SW 1271 (cell line): ENCODE data around the gene TCF12.

Experiments used
- DNase-seq, 2 experiments: peaks; one replicate each; lab custom pipeline; 2025; lab: John Stamatoyannopoulos, UW

Gene TCF12

DNA sequence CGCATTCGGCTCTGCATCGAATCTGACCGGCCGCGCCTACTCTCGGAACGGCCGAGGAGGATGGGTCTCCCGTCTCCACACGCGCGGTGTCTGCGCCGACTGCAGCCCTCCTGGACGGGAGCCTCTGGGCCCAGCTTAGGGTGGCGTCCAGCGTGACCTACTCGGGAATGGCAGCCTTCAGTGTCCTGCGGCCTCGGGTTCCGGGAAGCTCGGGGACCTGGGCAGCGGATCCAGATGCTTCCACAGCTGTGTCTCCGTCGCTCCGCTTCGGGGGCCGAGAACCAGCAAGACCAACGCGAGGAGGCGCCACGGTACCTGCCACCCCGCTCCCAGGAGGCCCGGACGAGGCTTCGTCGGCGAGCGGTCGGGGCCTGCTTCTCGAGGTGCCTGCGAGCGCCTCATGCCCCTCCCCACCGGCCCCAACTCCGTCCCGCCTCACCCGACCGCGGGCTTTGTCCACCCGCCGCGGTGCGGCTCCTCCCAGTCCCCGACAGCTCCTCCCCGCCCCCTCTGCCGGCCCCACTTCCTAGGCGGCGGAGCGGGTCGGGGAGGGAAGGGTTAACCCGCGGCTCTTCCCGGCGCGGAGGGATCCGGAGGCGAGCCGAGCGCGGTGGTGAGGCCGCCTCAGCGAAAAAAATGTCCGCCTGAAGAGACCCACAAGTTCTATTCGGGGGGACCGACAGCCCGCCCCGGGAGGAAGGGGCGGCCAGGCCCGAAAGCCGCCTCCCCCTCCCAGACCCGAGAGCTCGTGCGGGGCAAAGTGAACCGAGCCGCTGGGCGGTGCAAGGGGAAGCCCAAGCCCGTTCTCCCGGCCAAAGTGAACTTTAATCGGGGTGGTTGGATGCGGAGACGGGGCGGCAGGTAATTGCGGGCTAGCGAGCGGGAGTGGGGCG lies at the start of gene TCF12:
TSS of gene TCF12 (plus strand) at position 599 of the 893 bp plus-strand sequence. CDS start 1,270 bp downstream, outside the sequence.
- peak; percentile 86 to 95 for DNase-seq

DNA sequence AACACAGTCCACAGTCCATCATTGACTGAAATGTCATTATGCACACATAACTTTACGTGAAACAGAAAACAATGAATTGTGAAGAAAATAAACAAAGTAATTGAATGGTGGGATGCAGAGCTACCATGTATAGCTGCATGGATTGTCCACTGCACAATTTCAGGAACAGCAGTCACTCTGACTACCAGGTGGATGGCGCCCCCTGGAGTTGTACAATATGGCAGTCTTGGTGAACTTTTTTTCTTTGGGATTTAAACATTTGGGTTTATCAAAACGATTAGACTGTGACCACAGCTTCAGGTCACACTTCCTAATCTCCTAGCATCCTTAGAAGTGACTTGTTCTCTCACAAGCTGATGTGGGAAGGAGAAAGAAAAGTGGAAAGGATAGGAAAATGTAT lies 48.9 kb upstream of the TCF12 start:
- DNase-seq, result peak in 1 of 2 experiments; percentile 23

DNA sequence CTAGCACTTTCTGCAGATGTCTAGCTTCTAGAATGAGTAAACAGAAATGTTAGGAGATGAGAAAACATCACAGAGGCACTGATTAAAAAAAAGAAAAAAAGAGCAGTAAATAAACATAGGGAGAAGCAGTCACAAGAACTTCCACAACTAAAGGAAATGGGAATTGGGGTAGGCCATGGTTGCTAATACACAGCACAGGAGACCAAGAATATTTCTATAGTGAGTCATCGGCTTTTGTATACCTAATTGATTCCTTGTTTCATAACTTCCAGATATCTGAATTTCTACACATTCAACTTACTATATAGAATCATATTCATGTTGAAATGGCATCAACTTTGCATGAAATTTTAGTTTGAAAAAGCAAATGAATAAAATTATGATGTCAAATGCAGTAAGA lies 47.3 kb upstream of the TCF12 start:
- DNase-seq, result peak; percentile 16 to 77

DNA sequence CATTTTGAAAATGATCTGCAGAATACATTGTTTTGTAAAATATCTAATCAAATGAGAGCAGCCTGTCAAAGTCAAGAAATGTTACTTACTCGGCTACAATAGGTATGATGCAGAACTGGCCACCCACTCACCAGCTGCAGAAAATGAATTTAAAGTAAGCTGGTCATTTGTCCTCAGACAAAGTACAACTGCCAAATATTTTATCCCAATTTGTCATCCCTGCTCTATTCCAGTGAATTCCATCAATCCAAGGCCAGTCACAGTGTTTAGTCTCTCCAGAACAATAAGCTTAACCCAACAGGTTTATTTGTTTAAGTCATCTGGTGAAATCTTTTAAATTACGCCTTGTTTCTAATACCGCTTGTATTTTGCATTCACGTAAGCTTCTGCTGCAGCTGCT lies 46.6 kb upstream of the TCF12 start:
- no peak for DNase-seq

DNA sequence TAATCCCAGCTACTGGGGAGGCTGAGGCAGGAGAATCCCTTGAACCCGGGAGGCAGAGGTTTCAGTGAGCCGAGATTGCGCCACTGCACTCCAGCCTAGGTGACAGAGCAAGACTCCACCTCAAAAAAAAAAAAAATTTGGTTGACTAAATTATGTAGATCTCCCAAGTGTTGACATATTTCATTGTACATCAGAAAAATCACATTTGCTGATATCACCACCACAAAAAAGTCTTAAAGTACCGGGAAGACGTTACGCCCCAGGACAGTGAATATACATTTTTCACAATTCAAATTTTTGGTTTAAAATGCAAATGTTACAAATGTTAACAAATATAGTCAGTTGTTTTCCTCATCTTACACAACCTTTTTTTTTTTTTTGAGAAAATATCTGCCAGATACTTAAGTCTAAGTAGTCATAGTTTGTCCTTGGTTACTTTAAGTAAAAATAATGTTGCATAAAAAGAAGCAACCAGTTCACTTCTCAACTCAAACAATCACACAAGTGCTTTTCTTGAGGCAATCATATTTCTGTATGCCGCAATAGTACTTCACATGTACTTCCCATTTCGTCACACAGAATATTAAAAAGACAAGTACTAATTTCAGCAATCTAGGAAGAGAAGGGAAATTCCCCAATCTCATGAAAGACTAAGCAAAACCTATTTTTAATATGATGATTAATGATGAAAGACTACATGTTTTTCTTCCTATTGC lies 41.0 kb upstream of the TCF12 start:
- no peak for DNase-seq

DNA sequence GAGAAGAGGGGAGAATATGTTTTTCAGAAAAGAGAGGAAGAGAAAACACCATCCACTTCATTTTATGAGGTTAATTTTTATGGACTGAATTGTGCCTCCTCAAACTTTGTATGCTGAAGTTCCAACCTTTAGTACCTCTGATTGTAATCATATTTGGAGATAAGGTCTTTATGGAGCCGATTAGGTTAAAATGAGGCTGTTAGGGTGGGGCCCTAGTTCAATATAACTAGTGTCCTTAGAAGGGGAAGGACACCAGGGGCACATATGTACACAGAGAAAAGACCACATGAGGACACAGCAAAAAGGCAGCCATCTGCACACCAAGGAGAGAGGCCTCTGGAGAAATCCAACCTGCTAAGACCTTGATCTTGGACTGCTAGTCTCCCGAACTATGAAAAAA lies 38.9 kb upstream of the TCF12 start:
- no peak for DNase-seq

DNA sequence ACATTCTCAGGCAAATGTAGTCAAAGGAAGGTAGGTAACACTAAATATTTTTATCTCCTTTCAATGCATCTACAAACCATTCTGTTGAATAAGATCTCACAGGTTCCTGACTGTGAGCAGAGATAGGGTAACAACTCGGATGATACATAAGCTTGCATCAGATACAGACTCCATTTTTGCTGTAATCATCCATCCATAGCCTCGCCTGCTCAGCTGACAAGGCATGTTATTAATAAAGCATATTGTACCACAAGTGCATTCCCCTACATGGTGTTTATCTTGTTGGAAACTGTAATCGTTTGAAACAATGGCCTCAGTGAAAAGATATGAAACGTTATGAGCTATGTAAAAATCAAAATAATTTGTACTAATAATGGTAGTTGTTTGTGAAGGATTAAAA lies 35.4 kb upstream of the TCF12 start:
- no peak for DNase-seq

DNA sequence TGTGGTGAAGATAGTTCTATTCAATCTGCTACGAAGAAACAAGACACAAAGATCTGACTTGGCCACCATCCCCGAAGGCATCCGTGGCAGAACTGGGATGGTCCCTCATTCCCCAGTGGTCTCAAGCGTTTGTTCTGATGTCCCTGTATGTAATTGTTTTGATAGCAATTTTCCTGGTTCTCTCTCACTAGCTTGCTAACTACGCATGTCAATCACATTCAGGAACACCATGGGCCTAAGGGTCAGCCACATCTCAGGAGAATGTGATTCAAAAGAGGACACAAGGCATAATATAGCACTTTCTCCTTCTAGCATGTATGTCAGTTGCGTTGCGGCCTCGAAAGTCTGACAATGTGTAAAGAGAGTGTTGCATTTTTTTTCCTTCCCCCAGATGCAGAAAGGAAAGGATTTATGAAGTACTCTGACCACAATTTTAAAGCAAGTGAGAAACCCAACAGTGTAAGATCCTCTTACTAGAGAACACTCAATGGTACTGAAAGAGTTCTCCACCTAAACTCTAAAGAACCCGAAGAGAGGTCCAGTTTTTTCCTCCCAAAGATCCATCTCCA lies 32.0 kb upstream of the TCF12 start:
- DNase-seq, result no peak

DNA sequence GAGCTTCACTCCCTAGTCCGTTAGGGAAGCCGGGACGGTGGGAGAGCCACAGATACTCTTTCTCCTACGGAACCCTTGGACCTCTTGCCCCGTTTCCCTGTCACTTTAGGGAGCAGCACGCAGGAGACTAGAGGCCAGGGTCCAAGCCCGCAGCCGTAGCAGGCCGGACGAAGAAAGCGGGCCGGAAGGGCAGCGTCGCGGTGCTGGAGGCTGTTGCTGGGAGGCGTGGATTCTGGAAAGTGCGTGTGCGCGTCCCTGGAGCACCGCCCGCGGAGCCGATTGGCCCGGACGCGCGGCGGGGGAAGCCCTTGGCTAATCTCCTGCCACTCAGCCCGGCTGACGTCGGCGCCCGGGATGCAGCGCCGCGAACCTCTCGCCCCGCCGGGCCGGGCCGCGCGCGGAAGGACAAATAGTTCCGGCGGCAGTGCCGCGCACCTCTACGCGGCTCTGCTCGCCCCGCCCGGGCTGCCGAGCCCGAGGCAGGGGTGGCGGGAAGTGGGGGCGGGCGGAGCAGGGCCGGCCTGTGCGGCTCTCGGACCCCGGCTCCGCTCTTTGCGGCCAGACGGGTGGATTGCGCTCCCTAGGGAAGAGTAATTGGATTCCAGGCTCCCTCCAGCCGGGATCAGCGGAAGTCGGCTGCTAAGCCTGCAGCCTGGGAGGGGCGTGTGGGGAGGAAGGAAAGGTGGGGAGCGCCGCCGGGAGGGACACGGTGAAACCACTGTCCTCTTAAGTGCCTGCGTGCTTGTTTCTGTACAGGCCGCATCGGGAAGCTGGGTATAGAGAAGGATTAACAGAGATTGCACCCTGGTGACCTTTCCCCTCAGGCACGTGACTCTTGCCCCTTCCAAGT lies 31.3 kb upstream of the TCF12 start:
- DNase-seq, result peak; percentile 90 to 95

DNA sequence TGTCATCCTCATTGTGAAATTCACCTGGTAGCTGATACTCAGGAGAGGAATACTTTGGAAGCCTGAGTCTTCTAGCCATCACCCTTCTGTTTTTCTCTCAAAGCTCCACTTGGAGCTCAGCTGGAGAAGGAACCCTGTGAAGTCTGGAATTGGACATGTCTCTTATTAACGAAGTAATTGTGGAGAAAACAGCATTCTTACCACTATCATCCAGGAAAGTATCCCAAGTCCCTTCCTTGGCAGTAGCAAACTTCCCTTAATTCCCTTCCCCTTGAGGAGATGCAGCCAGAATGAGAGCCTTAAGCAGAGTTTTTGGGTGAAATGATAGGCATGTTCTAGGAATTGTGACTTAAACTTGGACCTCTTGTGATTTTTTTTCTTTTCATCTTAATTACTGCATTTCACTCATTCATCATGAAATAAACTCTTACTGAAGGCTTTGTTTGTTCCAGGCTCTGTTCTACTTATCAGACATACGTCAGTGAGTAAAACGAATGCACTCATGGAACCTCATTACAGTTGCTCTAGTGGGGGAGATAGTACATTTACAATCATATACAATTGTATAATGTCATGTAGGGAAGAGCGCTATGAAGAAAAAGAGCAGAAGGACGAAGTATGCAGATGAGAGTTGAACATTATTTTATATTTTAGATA lies 30.5 kb upstream of the TCF12 start:
- DNase-seq, result no peak

DNA sequence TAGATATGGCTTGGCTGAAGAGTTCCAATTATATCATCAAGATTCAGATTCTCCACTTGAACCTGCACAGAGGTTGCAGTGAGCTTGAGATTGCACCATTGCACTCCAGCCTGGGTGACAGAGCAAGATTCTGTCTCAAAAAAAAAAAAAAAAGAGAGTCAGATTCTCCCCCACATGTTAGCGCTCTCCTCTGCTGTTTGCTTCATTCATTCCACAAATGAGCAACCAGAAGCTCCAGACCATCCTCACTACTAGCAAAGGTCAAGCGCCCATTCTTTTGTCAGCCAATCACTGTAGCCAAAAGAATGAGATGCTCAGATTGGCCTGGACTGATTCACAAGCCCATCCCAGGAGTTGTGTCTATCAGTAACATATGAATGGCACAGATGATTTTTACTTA lies 28.4 kb upstream of the TCF12 start:
- DNase-seq, result no peak

DNA sequence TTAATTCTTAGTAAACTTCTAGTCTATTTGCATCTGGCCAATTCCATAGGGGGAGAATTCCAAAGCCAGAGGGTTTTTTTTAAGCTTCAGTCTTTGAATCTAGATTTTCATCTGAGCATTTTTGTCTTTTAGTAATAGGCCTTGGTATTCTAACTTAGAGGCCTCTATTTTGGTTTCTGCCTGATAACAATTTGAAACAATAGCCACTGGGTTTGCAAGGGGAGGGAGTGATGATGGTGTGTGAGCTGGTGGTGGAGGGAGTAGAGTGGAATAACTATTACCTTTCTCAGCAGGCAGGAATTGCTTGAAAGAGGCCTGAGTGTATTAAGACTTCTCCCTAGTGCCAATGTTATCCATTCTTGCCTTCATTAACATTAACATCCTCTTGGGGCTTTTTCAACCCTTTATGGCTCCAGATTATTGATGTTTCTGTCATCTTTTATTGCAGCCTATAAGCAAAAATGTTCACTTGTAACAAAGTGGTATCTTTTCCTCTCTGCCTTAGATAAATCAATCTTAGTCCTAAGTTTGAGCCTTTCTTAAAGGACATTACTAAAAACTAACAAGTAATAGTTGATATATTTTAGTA lies 26.5 kb upstream of the TCF12 start:
- DNase-seq, result no peak

DNA sequence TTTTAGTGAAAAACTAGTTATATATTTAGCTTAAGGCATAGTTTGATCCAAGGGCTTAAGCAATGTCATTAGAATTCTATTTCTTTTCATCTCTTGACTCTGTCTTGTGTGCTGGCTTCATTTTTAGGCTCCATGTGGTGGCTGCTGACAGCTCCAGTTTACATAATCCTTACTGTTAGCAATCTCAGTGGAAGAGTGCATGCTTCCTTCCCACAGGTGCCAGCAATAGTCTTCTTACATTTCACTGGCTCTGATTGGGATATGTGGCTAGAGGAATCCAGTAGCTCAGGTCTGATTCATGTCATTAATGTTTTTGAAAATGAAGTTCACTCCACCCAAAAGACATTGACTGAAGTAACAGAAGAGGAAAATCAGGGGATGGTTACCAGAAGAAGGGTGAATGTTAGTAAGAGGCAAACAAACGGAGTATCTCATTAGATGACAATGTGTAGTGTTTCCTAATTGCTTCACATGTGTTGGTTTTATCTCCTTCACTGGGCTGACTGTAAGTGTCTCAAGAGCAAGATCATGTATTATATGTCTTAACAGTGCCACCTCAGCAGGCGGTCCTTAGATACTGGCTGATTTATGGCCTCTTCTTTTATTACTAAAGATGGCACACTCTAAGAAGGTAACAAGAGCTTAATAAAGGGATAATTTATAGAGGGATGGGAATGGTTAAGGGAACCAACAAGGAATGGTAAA lies 25.6 kb upstream of the TCF12 start:
- no peak for DNase-seq

DNA sequence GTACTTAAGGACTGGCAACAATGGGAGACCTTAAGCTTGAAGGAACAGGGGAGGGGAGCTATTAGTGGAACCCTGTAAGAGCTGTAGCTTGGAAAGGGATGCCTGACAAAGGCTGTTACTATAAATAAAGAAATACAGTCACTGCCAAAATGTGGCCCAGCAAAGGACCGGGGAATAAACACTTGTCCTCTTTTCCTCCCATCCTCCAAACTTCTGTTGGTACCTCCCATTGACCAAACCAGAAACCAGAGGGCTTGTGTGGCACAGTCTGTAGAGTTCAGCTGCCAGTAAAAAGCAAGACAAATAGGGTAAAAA lies 25.1 kb upstream of the TCF12 start:
- DNase-seq, result no peak

DNA sequence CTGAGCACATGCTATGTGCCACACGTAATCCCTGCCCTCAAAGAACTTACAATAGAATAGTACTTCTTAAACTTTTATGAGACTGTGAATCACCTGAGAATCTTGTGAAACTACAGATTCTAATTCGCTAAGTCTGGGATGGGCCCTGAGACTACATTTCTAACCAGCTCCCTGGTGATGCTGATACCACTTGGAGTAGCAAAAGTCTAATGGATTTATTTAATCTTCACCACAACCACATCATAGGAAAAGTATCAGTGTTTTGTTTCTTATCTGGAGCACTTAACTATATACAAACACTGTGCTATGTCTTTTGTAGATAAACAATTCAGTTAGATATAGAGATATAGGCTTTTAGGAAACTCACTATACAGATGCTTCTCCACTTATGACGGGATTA lies 23.8 kb upstream of the TCF12 start:
- DNase-seq, result no peak

DNA sequence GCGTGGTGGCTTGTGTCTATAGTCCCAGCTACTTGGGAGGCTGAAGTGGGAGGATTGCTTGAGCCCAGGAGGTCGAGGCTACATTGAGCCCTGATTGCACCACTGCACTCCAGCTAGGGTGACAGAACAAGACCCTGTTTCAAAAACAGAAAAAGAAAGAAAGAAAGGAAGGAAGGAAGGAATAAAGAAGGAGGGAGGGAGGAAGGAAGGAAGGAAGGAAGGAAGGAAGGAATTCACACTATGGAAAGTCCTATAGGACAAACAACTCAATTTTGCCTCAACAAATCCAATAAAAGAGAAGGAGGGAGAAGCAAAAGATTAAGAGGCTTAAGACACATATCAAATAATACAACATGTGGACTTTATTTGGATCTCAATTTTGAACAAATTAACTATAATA lies 16.5 kb upstream of the TCF12 start:
- no peak for DNase-seq

DNA sequence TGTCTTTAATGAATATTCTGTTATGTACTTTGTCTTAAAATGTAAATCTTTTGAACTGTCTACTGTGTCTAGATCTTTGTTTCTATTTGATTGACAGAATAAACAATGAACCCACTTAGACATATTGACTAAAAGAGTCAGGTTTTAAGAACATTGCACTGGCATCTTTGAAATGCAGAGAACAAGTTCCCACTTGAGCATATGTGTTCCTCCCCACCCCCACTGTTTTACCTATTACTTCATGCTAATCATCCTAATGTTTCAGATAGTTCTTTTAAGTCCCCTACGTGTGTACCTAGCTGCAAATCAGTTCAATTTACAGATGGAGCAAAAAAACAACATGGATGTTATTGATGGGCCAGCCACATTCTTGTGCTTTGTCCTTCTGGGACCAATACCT lies 11.7 kb upstream of the TCF12 start:
- no peak for DNase-seq

DNA sequence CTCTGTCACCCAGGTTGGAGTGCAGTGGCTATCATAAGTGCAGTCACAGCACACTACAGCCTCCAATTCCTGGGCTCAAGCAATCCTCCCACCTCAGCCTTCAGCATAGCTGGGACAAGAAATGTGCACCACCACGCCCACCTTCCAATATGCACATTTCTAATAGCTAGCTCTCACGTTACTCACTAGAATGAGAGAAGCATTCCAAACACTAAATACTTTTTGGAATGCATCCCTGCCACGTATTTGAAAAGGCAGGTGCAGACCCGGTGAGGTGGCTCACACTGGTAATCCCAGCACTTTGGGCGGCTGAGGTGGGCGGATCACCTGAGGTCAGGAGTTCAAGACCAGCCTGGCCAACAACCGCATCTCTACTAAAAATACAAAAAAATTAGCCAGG lies 7.6 kb upstream of the TCF12 start:
- DNase-seq, result no peak

DNA sequence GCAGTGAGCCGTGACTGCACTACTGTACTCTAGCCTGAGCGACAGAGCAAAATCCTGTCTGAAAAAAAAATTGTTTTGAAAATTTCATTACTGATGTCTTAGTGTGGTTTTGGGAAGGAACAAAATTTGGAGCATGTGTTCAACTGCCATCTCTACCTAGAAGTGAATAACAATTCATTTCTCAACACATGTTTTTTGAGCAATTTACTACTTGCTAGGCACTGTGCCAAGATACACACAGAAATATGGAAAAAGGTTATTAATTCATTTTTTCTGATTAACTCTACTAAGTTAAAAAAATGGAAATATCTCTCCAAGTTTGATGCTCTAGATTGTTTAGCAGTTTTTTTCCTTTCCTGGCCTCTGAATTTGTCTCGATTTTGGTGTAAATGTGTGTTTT lies 5.2 kb upstream of the TCF12 start:
- no peak for DNase-seq

DNA sequence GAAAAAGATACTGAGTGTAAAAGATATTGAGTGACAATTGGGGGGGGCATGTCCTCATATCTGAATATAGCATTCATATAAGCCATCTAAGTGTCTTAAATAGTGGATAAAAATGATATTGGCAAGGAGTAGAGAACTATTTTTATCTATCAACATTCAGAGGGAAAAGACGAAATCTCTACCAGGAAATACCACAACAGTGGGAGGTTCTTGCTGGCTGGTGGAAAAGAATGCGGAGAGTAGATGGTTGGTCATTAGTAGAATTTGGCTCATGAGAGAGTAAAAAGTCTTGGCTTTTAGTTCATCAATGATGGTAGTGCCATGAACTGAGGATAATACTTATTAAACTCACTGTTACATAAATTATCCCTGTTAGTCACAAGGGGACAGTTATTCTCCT lies 4.8 kb upstream of the TCF12 start:
- DNase-seq, result no peak

DNA sequence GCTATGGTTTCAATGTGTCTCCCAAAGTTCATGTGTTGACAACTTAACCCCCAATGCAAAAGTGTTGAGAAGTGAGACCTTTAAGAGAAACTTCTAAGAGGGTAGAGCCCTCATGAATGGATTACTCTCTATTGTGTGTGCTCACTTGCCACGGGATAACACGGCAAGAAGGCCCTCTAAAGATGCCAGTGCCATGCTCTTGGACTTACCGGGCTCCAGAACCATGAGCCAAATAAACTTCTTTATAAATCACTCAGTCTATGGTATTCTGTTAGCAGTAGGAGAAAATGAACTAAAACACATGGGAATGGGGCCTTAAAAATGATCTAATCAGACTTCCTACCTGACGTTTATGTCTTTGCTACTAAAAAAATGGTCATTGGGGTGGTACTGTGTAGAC lies 2.6 kb upstream of the TCF12 start:
- DNase-seq, result no peak
